ENCODE measurements around the gene TNFSF13B. TPM values are rescaled to one million over a fixed set of nuclear protein-coding genes. Genes with fewer than 3 reads are reported as not detected.

The TNFSF13B gene
- total RNA-seq, 1 experiment from 2014 or later = not detected

DNA sequence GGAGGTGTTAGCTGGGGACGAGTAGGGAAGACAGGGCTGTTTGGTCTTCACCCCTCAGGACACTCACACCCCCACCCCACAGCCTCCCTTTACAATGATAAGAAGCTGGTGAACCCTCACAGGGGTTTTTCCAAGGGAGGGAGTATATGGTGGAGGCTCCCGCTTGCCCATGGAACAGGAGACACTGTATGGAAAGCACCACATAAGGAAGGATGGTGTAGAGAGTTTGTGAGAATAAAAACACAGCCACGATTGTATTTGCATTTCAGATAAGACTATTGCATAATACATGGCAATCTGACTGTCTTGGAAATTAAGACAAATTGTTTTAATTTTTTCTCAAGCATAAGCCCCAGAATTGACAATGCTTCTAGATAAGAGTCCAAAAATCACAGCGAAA, 46.9 kb downstream of the TNFSF13B start:
- Histone ChIP-seq H3K9me3 (no peaks in the 10 kb centered on the region), H3K36me3 (no peaks in the 10 kb centered on the region), H3K27me3 (no peaks in the 10 kb centered on the region), H3K4me3 (no peak overlapping the region)
- DNase-seq = no peak

DNA sequence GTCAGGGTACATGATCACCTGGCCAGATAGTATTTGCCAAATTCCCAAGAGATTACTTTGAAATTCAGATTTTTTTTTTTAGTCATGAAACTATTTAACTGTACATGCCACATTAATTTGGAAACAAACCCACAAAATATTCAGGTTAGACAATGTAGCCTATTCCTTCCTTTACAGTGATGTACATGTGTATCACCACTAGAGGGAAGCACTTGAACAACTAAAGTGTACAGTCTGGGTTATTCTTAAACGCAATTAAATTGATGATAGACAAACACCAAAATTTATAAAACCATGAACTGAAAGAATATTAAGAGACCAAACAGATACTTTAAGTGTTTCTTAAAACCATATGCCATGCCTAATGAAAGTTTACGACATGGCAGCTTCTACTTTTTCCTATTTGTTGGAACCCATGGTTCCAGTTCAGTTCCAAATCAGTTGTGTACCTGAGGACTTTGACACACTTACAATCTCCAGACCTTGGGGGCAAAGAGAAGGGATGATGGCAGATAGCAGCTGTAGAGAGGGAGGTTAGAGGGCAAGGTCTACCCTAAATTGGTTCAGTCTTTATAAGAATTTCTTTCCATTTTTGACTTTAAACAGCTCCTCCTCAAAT, 52.8 kb downstream of the TNFSF13B start:
- H3K36me3 ChIP-seq = no peaks in the 10 kb centered on the region
- no peak for DNase-seq

GRCh38 chr13:108323031-108323430, 53.5 kb downstream of the TNFSF13B start:
- Histone ChIP-seq H3K36me3 (no peaks in the 10 kb centered on the region), H3K4me3 (no peak overlapping the region), H3K9me3 (no peaks in the 10 kb centered on the region), H3K27me3 (no peaks in the 10 kb centered on the region)
- DNase-seq = no peak

More for the DNA sequence above, 52.8 kb downstream of the TNFSF13B start:
- H3K4me3 ChIP-seq = no peak overlapping the region
- H3K27me3 ChIP-seq = no peaks in the 10 kb centered on the region
- no peaks in the 10 kb centered on the region for H3K9me3 ChIP-seq

- no peak for DNase-seq
- H3K4me3 ChIP-seq = no peak overlapping the region
- H3K9me3 ChIP-seq = no peaks in the 10 kb centered on the region
- no peaks in the 10 kb centered on the region for H3K27me3 ChIP-seq
- H3K36me3 ChIP-seq = no peaks in the 10 kb centered on the region
Observed at GRCh38 chr13:108325863-108326262, 56.3 kb downstream of the TNFSF13B start.

GRCh38 chr13:108326309-108326708, 56.8 kb downstream of the TNFSF13B start:
- no peak overlapping the region for H3K4me3 ChIP-seq
- no peaks in the 10 kb centered on the region for H3K27me3 ChIP-seq
- no peaks in the 10 kb centered on the region for H3K9me3 ChIP-seq
- no peaks in the 10 kb centered on the region for H3K36me3 ChIP-seq
- DNase-seq = no peak

GRCh38 chr13:108328848-108329247, 59.3 kb downstream of the TNFSF13B start:
- no peaks in the 10 kb centered on the region for H3K9me3 ChIP-seq
- H3K27me3 ChIP-seq = no peaks in the 10 kb centered on the region
- DNase-seq = no peak
- H3K4me3 ChIP-seq = no peak overlapping the region
- H3K36me3 ChIP-seq = no peaks in the 10 kb centered on the region

DNA sequence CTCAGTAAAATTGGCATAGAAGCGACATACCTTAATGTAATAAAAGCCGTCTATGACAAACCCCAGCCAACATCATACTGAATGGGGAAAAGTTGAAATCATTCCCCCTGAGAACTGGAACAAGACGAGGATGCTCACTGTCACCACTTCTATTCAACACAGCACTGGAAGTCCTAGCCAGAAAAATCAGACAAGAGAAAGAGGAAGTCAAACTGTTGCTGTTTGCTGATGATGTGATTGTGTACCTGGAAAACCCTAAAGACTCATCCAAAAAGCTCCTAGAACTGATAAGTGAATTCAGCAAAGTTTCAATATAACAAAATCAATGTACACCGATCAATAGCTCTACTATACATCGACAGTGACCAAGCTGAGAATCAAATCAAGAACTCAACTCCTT, 63.3 kb downstream of the TNFSF13B start:
- Histone ChIP-seq H3K4me3 (no peak overlapping the region), H3K36me3 (no peaks in the 10 kb centered on the region), H3K9me3 (no peaks in the 10 kb centered on the region), H3K27me3 (0 out of 2 replicates have a peak, but pooled peaks cover under 1% of the 10 kb centered on the region)
- DNase-seq = no peak

GRCh38 chr13:108342369-108343289, 73.1 kb downstream of the TNFSF13B start:
- DNase-seq = no peak
- H3K9me3 ChIP-seq = no peaks in the 10 kb centered on the region
- peaks cover 4% of the 10 kb centered on the region; the same call in 1 of the 2 replicates for H3K27me3 ChIP-seq

DNA sequence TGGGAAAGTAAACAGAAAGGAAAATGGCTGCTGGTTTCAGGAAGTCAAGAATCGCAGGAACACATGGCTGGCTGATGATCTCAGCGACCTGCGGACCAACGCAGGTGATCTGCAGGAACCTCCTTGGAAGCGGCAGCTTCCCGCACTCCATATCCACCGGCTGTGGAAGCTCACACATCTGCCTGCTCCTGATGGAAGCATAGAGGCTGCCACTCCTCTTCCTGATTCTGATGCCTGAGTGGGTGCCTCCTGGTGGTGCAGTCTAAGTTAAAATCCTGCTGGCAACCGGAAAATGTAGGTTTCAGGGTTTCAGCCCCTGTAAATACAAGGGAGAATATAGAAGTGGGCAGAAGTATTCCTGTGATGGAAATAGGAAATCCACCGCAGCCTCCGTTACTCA, 75.5 kb downstream of the TNFSF13B start:
- Histone ChIP-seq H3K9me3 (no peaks in the 10 kb centered on the region), H3K4me3 (no peak overlapping the region), H3K36me3 (no peaks in the 10 kb centered on the region), H3K27me3 (no peaks in the 10 kb centered on the region; the same call in 1 of the 2 replicates)
- DNase-seq = no peak

More at GRCh38 chr13:108342369-108343289, 73.1 kb downstream of the TNFSF13B start:
- Histone ChIP-seq H3K4me3 (no peak overlapping the region), H3K36me3 (no peaks in the 10 kb centered on the region)

DNA sequence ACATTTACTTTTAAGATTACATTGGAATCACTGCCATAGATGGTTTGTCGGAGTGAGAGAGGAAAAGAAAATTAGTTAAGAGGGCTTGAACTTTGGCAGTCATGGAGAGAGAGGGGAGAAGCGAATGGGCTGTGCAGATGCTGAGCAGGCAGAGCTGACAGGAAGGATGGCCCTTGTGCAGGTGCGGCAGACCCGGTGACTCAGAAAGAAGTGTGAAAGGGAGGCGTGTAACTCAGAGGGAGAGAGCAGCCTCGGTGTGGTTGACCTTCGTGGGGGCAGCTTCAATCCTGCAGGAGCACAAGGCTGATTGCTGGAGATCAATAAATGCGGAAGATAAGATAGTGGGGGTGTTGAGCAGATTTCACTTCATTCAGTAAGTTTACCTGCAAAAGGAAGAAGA, 76.9 kb downstream of the TNFSF13B start:
- Histone ChIP-seq H3K36me3 (no peaks in the 10 kb centered on the region), H3K27me3 (no peaks in the 10 kb centered on the region; the same call in 1 of the 2 replicates), H3K4me3 (no peak overlapping the region)

DNA sequence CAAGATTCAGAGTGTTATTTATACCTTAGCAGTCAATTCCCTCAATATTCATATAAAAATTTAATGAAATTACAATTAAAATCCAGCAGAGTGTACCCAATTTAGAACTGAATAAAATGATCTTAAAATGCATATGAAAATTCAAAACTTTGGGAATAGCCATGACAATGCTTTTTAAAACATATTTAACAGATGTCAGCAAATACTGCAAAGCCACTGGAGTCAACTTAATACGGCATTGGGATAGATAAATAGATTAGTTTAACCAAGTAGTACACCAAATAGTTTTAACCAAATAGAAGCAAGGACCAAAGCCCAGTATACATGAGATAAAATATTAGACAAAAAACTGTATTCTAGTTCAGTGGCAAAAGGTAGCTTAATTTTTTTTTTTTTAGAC, 79.8 kb downstream of the TNFSF13B start:
- Histone ChIP-seq H3K9me3 (no peaks in the 10 kb centered on the region), H3K27me3 (no peaks in the 10 kb centered on the region), H3K36me3 (no peaks in the 10 kb centered on the region), H3K4me3 (no peak overlapping the region)
- DNase-seq = no peak

More for the DNA sequence above, 76.9 kb downstream of the TNFSF13B start:
- DNase-seq = no peak
- no peaks in the 10 kb centered on the region for H3K9me3 ChIP-seq

GRCh38 chr13:108350579-108350978, 81.1 kb downstream of the TNFSF13B start:
- Histone ChIP-seq H3K9me3 (no peaks in the 10 kb centered on the region), H3K27me3 (no peaks in the 10 kb centered on the region), H3K4me3 (no peak overlapping the region), H3K36me3 (no peaks in the 10 kb centered on the region)
- DNase-seq = no peak

- H3K4me3 ChIP-seq = no peak overlapping the region
- H3K36me3 ChIP-seq = no peaks in the 10 kb centered on the region
- no peaks in the 10 kb centered on the region for H3K27me3 ChIP-seq
- no peak for DNase-seq
- H3K9me3 ChIP-seq = no peaks in the 10 kb centered on the region
Observed at GRCh38 chr13:108352599-108352998, 83.1 kb downstream of the TNFSF13B start.

- Histone ChIP-seq H3K9me3 (no peaks in the 10 kb centered on the region), H3K27me3 (no peaks in the 10 kb centered on the region), H3K4me3 (no peak overlapping the region), H3K36me3 (no peaks in the 10 kb centered on the region)
- DNase-seq = no peak
Observed at GRCh38 chr13:108357228-108357627, 87.7 kb downstream of the TNFSF13B start.

Measured in MG63 (cell line).